ENCODE measurements around the gene RARRES2.
A peak's percentile ranks its signal among the peaks of the same experiment; 100 is the strongest.

The RARRES2 gene

DNA sequence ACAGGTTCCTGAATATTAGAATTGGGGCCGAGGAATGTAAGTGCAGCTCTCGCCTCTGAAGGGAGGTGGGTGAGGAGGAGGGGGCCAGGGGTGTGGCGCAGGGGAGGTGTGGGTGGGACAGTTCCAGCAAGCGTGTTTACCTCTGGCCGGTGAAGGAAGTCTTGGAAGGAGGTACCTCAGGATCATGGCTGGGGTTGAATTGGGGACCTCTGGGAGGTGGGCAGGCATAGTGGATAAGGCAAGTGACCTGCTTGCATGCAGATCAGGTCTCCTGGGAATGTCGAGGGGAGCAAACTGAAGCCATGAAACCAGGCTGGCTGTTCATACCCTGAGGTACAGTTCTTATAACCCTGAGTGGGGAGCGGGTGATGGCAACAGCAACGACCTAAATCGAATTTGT lies 39.7 kb upstream of the RARRES2 start:
- Histone ChIP-seq H3K4me3 (IDR thresholded peaks at IDR 0.05; ENCODE audit: insufficient read depth, low read depth, low read length) (no peak overlapping the region), H3K79me2 (ENCODE audit: insufficient read depth, low read depth) (peaks cover 17% of the 10 kb centered on the region; the same call in 1 of the 2 replicates), H4K20me1 (ENCODE audit: insufficient read depth) (no peaks in the 10 kb centered on the region), H3K4me1 (ENCODE audit: low read depth, poor library complexity, severe bottlenecking) (peaks cover 65% of the 10 kb centered on the region), H3K27me3 (ENCODE audit: insufficient read depth, low read depth) (no peaks in the 10 kb centered on the region), H3K9ac (no peak overlapping the region), H3K36me3 (ENCODE audit: insufficient read depth) (no peaks in the 10 kb centered on the region), H2AFZ (ENCODE audit: low read depth) (no peak overlapping the region), H3K4me2 (peak overlapping the region; percentile 72; the same call in 1 of the 2 replicates), H3K27ac (no peak overlapping the region)
- TF ChIP-seq, protein P1, sequence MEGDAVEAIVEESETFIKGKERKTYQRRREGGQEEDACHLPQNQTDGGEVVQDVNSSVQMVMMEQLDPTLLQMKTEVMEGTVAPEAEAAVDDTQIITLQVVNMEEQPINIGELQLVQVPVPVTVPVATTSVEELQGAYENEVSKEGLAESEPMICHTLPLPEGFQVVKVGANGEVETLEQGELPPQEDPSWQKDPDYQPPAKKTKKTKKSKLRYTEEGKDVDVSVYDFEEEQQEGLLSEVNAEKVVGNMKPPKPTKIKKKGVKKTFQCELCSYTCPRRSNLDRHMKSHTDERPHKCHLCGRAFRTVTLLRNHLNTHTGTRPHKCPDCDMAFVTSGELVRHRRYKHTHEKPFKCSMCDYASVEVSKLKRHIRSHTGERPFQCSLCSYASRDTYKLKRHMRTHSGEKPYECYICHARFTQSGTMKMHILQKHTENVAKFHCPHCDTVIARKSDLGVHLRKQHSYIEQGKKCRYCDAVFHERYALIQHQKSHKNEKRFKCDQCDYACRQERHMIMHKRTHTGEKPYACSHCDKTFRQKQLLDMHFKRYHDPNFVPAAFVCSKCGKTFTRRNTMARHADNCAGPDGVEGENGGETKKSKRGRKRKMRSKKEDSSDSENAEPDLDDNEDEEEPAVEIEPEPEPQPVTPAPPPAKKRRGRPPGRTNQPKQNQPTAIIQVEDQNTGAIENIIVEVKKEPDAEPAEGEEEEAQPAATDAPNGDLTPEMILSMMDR (conservative IDR thresholded peaks at IDR 0.05; ENCODE audit: low read depth, low read length), result no peak

DNA sequence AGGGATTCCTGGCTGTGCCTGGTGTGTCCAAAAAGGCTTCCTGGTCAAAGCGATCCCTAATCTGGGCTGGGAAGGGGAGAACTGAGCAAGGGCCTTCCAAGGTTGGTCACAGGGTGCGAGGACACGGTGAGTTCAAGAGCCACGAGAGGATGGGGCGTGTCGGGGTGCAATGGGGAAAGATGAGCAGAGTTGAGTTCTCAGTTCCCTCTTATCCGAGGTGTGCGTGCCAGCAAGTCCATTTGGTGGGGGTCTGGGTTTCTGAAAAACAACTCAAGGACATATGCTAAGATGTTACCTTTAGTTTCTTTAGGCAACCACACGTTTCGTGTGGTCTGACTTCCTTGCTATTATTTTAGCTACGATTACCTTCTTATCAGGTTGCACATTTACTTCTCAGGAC lies 39.0 kb upstream of the RARRES2 start:
- peak overlapping the region; percentile 87; the same call in 1 of the 2 replicates for H3K9ac ChIP-seq

DNA sequence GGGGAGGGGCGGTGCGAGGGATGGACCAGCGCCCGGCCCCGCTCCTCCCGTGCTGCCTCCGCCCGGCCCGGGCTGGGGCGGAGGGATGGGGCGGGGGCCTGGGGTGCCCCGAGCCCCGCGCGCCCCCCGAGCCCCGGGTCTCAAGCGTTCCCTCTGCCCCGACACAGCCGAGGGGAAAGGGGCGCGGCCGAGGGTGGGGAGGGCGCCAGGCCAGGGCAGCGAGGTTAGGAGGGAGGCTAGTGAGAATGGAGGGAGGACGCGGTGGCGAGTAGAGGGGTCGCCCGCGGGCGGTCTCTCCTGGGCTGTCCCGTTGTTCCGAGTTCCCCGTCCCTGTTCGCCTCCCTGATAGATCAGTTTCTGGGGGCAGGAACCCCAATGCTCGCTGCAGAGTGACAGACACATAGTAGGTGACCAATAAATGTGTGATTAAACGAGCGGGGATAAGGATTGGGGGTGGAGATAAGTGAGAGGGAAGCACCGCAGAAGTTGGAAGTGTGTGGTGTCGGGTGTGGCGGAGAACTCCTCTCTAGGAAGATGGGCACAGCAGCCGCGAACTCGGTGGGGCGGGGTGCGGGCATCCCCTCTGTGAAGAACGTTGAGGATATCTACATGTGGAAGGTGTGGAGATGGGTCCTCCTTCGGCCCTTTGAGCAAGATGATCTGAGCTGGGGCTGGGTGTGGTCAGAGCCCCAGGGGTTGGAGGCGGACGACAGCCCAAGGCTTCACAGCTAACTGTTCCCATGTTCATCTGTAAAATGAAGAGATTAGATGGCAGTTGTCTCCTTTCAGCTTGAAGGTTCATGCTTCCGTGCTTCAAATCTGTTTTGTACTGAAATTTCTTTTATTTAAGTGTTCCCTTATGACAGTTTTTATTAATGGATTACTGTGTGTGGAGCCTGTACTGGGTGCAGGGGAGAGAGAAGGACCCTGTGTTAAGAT lies 38.3 kb upstream of the RARRES2 start:
- Histone ChIP-seq H3K9ac (peak overlapping the region; percentile 87), H3K4me2 (peak overlapping the region; percentile 72), H4K20me1 (ENCODE audit: insufficient read depth) (no peaks in the 10 kb centered on the region), H3K36me3 (ENCODE audit: insufficient read depth) (no peaks in the 10 kb centered on the region), H3K79me2 (ENCODE audit: insufficient read depth, low read depth) (peaks cover 24% of the 10 kb centered on the region; the same call in 1 of the 2 replicates), H3K27me3 (ENCODE audit: insufficient read depth, low read depth) (no peaks in the 10 kb centered on the region), H2AFZ (ENCODE audit: low read depth) (peak overlapping the region; percentile 69), H3K4me1 (ENCODE audit: low read depth, poor library complexity, severe bottlenecking) (peaks cover 68% of the 10 kb centered on the region), H3K4me3 (IDR thresholded peaks at IDR 0.05; ENCODE audit: insufficient read depth, low read depth, low read length) (peak overlapping the region; percentile 23), H3K27ac (peak overlapping the region; percentile 57)
- TF ChIP-seq, protein P1 (conservative IDR thresholded peaks at IDR 0.05; ENCODE audit: low read depth, low read length), result no peak

More for the DNA sequence above, 39.0 kb upstream of the RARRES2 start:
- TF ChIP-seq, protein P1 (conservative IDR thresholded peaks at IDR 0.05; ENCODE audit: low read depth, low read length), result no peak
- Histone ChIP-seq H3K4me1 (ENCODE audit: low read depth, poor library complexity, severe bottlenecking) (peaks cover 65% of the 10 kb centered on the region), H3K79me2 (ENCODE audit: insufficient read depth, low read depth) (peaks cover 17% of the 10 kb centered on the region; the same call in 1 of the 2 replicates), H3K36me3 (ENCODE audit: insufficient read depth) (no peaks in the 10 kb centered on the region), H3K27ac (peak overlapping the region; percentile 57), H3K4me3 (IDR thresholded peaks at IDR 0.05; ENCODE audit: insufficient read depth, low read depth, low read length) (no peak overlapping the region), H3K4me2 (peak overlapping the region; percentile 72), H3K27me3 (ENCODE audit: insufficient read depth, low read depth) (no peaks in the 10 kb centered on the region), H2AFZ (ENCODE audit: low read depth) (no peak overlapping the region; the same call in 1 of the 2 replicates), H4K20me1 (ENCODE audit: insufficient read depth) (no peaks in the 10 kb centered on the region)

DNA sequence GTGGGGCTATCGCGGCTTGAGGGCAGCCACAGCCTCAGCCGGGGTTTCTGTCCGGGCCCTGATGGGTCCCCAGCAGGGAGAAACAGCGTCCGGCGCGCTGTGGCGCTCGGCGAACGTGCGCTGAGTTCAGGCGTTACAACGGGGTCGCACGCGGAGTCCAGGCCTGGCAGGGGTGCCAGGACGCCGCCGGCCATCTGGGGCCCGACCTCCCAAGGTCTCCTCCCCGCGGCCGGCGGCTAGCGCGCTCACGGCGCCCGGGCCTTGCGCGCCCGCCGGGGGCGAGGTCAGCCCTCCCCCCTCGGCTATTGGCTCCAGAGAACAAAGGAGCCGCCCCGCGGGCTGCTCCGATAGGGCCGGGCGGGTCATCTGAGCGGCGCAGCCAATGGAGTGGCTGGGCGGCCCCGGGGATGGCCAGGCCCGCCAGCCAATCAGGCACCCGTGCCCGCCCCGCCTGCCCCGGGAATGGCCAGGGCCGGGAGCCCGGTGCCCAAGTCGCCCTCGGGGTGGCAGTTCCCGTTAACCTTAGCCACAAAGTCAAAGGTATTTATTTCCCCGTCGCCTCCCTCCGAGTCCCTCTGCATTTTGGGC lies 37.5 kb upstream of the RARRES2 start, which contains the start of gene ZNF775:
ZNF775 (plus strand) TSS at position 478 of the 588 bp plus-strand sequence. CDS start 9,141 bp downstream, outside the sequence.
- Histone ChIP-seq H3K36me3 (ENCODE audit: insufficient read depth) (no peaks in the 10 kb centered on the region), H3K27ac (peak within 1 kb of the TSS; percentile 89), H3K9ac (peak within 1 kb of the TSS; percentile 87), H4K20me1 (ENCODE audit: insufficient read depth) (no peaks in the 10 kb centered on the region), H2AFZ (ENCODE audit: low read depth) (peak within 1 kb of the TSS; percentile 69), H3K4me2 (peak within 1 kb of the TSS; percentile 72), H3K79me2 (ENCODE audit: insufficient read depth, low read depth) (peaks cover 32% of the 10 kb centered on the region), H3K4me3 (IDR thresholded peaks at IDR 0.05; ENCODE audit: insufficient read depth, low read depth, low read length) (peak within 1 kb of the TSS; percentile 29), H3K27me3 (ENCODE audit: insufficient read depth, low read depth) (no peaks in the 10 kb centered on the region), H3K4me1 (ENCODE audit: low read depth, poor library complexity, severe bottlenecking) (peaks cover 73% of the 10 kb centered on the region)
- TF ChIP-seq, protein P1 (conservative IDR thresholded peaks at IDR 0.05; ENCODE audit: low read depth, low read length), result no peak

All from KMS-11 (cell line).